GM21737 (cell line): ENCODE data around the gene PAX2.

Experiments used
- ATAC-seq: cut with Tn5 transposase; IDR thresholded peaks from one replicate; pipeline ENCODE4 v1.9.1; 2021; ENCODE audit warnings: mild to moderate bottlenecking, moderate library complexity; ENCODE audit not compliant: unreplicated experiment

The PAX2 gene

GRCh38 chr10:100784126-100784525 is 38.7 kb downstream of the PAX2 start:
- no peak for ATAC-seq

- no peak for ATAC-seq
These were observed 41.2 kb downstream of the PAX2 start for GRCh38 chr10:100786591-100786990.

DNA sequence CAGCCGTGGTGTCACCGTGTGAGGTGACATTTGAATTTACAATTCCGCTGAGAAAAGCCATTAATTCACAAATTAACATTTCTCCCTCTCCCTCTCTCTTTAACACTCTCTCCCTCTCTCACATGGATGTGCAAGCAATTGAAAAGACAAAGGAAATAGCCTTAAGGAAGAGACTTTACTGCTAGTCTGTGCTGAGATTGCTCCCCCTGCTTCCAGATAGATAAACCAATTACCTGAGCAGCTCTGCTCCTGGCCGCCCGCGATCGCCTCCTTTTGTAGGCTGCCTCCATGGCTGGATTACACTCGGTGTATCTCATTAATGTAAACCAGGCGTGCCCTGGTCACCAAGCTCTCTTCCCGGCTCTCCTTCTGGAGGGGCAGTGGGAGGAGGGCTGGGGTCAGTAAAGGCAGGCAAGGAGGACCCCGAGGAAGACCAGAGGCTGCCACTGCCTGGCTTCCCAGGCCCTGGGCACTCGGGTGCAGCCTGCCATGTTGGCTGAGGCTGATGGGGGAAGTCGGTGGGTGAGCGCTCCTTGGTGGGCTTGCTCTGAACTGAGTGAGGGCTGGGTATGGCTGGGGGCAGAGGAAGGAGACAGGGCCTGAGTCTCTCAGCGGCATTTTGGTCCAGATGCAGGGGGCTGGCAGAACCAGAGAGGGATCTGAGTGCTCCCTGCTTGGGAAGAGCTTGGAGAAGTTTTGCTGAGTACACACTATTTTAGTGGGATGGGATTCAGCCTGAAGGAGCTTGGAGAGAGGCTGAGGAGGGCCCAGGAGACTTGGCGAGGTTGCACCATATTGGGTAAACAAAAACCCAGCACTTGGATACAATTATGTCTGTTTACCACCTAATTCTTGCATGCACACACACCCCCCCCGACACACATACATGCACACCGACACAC is 42.9 kb downstream of the PAX2 start:
- no peak for ATAC-seq

DNA sequence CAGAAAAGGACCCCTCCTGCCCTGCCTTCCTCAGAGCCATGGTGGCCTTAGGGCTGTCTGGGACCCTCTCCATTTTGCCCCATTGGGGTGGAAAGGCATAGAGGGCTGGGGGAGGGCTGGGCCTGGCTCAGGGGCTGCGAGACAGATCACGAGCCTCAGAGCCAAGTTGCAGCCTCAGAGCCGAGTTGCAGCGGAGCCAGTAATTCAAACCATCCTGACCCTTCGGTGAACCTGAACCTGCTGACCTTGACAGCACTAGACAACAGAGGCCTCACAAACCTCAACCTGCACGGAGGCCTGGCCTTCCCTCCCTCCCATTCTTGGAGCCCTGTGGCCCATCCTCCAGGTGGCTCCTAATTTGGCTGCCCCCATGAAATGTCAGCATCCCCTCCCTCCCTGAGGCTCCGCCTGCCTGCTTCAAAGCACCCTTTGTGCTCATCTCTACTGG is 45.4 kb downstream of the PAX2 start:
- no peak for ATAC-seq

DNA sequence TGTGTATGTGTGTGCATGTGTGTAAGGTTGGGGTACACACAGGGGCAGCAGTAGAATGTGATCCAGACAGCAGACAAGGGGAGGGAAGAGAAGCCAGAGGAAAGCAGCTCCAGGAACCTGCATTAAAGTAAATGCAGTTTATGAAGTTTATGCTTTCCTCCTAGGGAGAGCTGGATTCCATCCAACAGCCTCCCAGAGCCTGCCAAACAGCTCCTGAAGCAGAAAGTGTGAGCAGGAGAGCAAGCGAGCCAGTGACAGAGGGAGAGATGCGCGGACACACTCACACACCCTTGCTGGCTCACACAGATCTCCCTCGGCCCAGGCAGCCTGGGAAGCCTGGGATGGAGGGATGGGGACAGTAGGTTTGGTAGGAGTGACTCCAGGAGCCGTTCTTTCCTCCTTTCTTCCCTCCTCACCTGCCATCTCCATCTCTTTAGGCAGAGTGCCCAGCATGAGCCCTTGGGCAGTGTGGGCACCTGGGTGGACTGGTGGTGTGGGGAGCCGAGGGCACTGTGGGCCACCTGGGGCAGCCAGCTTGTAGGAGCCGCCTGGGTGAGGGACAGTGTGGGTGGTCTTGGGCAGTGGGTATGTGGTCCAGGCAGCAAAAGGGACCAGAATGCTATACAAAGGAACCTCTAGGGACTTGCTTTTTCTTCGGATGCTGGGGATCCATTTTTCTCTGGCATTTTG is 46.1 kb downstream of the PAX2 start:
- no peak for ATAC-seq

GRCh38 chr10:100792574-100792973 is 47.2 kb downstream of the PAX2 start:
- no peak for ATAC-seq

DNA sequence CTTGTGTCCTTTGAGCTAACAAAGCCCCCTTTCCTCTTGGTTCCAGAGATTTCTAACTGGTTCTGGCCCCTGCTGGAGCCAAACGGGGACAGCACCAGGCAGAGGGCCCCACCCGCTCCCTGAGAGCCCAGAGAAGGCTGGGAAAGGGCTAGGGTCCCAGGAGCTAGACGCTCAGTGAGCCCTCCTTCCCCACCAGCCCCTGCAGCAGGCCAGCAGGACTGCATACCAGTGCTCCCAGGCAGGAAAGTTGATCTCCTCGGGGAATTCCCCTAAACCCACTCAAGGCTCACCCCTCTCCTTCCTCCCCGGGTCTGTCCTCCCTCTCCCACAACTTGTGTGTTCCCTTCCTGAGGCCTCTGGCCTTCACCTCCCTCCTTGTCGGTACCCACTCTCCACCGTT is 47.7 kb downstream of the PAX2 start:
- no peak for ATAC-seq

- no peak for ATAC-seq
These were observed 54.5 kb downstream of the PAX2 start for GRCh38 chr10:100799881-100800280.

DNA sequence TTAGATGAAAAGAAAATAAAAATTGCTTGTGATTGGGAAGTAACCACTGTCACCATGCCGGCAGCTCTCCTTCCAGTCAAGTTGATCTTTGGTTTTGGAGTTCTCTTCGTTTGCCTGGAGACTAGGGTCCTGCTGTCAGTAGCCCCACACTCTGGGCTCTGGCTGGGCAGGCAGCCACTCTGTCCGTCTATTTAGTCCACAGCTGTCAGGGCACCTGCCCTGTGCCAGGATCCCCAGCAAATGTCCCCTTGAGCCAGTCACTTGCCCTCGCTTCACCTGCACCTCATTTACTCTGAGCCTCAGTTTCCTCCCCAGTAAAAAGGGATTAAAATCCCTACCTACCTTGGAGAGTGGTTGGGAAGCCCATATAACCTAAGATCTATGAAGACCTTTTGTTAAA is 55.5 kb downstream of the PAX2 start:
- ATAC-seq = no peak

DNA sequence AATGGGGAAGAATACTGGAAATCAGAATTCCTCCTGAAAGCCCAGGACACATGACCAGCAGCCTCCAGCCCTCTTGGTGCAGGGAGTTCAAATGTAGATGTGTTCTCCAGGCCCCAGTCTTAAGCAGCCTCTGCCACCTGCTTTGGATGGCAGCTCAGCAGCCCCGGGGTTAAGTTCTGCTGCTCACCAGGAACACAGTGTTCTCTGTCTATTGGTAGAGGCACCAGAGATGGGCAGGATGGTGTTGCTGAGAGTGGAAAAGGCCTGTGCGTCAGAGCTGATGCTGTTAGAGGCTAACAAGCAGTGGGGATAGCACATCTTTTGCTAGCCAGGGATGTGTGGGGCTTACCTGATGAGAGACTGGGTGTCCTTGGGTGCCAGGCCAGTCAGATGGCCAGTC is 56.8 kb downstream of the PAX2 start:
- ATAC-seq = no peak

- no peak for ATAC-seq
These were observed 57.2 kb downstream of the PAX2 start for GRCh38 chr10:100802607-100803006.

- ATAC-seq = no peak
These were observed 58.1 kb downstream of the PAX2 start for GRCh38 chr10:100803492-100803891.

DNA sequence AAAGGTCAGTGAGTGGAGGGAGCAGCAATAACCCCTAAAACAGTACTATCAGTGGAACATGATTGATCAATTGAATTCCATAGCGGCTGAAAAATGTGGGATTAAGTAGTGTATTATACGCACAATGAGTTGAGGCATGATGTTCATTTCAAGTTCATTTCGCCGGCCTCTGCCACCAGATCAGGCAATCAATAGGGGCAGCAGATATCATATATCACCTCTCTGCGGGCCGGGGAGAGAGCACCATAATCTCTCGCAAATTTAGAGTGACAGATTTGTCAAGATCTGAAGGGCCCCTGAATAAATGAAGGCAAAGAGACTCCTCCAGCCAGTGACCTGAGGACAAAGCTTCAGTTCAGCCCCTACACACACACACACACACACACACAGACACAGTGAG is 58.5 kb downstream of the PAX2 start:
- ATAC-seq = no peak

GRCh38 chr10:100805543-100806355 is 60.4 kb downstream of the PAX2 start:
- no peak for ATAC-seq

GRCh38 chr10:100806356-100806645 is 60.9 kb downstream of the PAX2 start:
- ATAC-seq = no peak

DNA sequence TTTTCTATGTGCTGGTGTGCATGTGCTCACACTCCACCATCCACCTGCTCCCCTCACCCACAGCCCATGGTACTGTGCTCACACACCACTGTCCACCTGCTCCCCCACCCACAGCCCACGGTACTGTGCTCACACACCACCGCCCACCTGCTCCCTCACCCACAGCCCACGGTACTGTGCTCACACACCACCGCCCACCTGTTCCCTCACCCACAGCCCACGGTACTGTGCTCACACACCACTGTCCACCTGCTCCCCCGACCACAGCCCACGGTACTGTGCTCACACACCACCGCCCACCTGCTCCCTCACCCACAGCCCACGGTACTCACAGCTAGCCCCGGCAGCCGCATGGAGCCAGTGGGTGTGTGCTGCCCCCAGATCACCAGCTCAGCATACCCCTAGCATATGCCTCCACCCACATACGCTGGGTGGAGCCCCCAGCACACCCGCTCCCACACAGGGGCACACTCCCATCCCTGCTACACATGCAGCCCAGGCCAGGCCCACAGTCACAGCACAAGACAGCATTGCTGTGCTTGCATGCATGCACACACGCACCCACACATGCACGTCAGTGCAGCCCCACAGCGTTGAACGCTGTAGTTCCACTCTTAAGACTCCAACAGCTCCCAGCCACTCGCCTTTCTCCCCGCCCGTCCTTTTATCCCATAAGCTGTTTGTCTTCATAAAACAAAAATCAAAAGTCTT is 62.0 kb downstream of the PAX2 start:
- no peak for ATAC-seq

- no peak for ATAC-seq
These were observed 63.5 kb downstream of the PAX2 start for GRCh38 chr10:100808876-100809275.

GRCh38 chr10:100810091-100810834 is 64.9 kb downstream of the PAX2 start:
- ATAC-seq = no peak

DNA sequence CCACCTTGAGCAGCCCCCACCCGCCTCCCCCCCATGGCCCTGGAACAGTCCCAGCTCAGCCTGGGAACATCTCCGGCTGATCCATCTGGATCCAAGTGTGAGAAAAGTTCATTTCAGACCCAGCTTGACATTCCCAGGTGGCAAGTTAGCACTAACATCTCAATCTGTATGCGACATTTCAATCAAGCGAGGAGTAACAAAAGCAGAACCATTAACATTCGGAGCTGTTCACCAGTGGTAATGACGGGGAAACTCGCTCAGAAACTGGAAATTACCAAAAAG is 65.4 kb downstream of the PAX2 start:
- no peak for ATAC-seq

- ATAC-seq = no peak
These were observed 65.9 kb downstream of the PAX2 start for GRCh38 chr10:100811261-100811660.
